A673 (cell line): ENCODE results near the gene MGLL.

ENCODE experiments used
- EZH2 ChIP-seq: fragments of 200-600 bp; sonication (generic); IDR thresholded peaks from 2 replicates; pipeline ENCODE4 v1.6.1; 2017; ENCODE audit warnings: borderline replicate concordance, low read depth, mild to moderate bottlenecking, mixed read lengths, antibody characterized with exemption, low read length; ENCODE audit not compliant: poor library complexity, severe bottlenecking
- TF ChIP-seq, protein P1 (sequence below): fragments of 300-800, 200-600 bp; sonication (generic); conservative IDR thresholded peaks from 2 replicates; pipeline ENCODE4 v1.5.1; 2017; ENCODE audit warnings: low read depth, mild to moderate bottlenecking, antibody characterized with exemption, low read length, moderate library complexity, mixed read lengths

DNA sequence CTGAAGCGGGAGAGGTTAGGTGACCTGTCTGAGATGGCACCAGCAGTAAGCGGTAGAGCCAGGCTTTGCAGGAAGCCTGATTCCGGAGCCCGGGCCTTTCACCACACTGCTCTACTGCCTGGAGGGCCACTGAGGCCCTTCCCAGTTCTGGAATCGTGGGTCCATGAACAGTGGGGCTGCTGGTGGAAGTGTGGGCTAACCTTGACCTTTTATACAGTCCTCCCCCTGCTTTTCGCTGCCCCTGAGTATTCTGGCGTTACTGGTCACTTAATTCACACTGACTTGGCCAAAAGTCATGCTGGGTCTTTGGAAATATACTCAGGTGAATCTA, 152.1 kb downstream of the MGLL start:
- TF ChIP-seq EZH2, result no peak
- TF ChIP-seq, protein P1, sequence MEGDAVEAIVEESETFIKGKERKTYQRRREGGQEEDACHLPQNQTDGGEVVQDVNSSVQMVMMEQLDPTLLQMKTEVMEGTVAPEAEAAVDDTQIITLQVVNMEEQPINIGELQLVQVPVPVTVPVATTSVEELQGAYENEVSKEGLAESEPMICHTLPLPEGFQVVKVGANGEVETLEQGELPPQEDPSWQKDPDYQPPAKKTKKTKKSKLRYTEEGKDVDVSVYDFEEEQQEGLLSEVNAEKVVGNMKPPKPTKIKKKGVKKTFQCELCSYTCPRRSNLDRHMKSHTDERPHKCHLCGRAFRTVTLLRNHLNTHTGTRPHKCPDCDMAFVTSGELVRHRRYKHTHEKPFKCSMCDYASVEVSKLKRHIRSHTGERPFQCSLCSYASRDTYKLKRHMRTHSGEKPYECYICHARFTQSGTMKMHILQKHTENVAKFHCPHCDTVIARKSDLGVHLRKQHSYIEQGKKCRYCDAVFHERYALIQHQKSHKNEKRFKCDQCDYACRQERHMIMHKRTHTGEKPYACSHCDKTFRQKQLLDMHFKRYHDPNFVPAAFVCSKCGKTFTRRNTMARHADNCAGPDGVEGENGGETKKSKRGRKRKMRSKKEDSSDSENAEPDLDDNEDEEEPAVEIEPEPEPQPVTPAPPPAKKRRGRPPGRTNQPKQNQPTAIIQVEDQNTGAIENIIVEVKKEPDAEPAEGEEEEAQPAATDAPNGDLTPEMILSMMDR, result no peak
